ENCODE data around the gene CHRNB1.

- TF ChIP-seq EZH2 (IDR thresholded peaks at IDR 0.05; ENCODE audit: insufficient read depth, low read length) = no peak
- no peak for TF ChIP-seq CTCF (IDR thresholded peaks at IDR 0.05; ENCODE audit: insufficient read depth, low read depth, low read length)
Observed at GRCh38 chr17:7448461-7448860, 3.6 kb downstream of the CHRNB1 start.
